ENCODE measurements around the gene ARHGEF26. TPM values are rescaled to one million over a fixed set of nuclear protein-coding genes. Genes with fewer than 3 reads are reported as not detected.
"Not testable (repeated sequence)": the region's sequence is repeated elsewhere in the genome, so short reads cannot be mapped to it uniquely, and the experiment has no call there.

Gene ARHGEF26
- polyA plus RNA-seq, 1 experiment, result 0.56 TPM

- Histone ChIP-seq H3K4me3 (ENCODE audit: low read depth, low read length) (no peak overlapping the region), H3K27ac (ENCODE audit: low read depth, low read length) (no peak overlapping the region), H3K9me3 (ENCODE audit: control insufficient read depth, insufficient read depth, low read length) (peaks cover 6% of the 10 kb centered on the region; the same call in 1 of the 2 replicates), H3K27me3 (ENCODE audit: control insufficient read depth, insufficient read depth, low read length) (no peaks in the 10 kb centered on the region)
- POLR2A ChIA-PET, result no interaction called here
- no peak for DNase-seq (ENCODE audit: low read depth, low spot score)
- TF ChIP-seq CTCF (IDR thresholded peaks at IDR 0.05; ENCODE audit: low read depth, low read length), result no peak
- CTCF ChIA-PET, result interaction anchor here (1.6 kb wide), 1 partner anchor 169 kb away, joined by 7 read pairs; no protein-coding TSS in a partner anchor
These were observed 36.1 kb upstream of the ARHGEF26 start for GRCh38 chr3:154085071-154085470.

- TF ChIP-seq CTCF (IDR thresholded peaks at IDR 0.05; ENCODE audit: low read depth, low read length), result no peak
- no peak for DNase-seq (ENCODE audit: low read depth, low spot score)
- ChIA-PET CTCF (interaction anchor here (1.6 kb wide), 1 partner anchor 168 kb away, joined by 7 read pairs; no protein-coding TSS in a partner anchor), POLR2A (no interaction called here)
- no peak overlapping the region for H3K27ac ChIP-seq (ENCODE audit: low read depth, low read length)
- H3K27me3 ChIP-seq (ENCODE audit: control insufficient read depth, insufficient read depth, low read length), result no peaks in the 10 kb centered on the region
- H3K9me3 ChIP-seq (ENCODE audit: control insufficient read depth, insufficient read depth, low read length), result peaks cover 6% of the 10 kb centered on the region; the same call in 1 of the 2 replicates
- no peak overlapping the region for H3K4me3 ChIP-seq (ENCODE audit: low read depth, low read length)
These were observed 35.4 kb upstream of the ARHGEF26 start for GRCh38 chr3:154085799-154086198.

GRCh38 chr3:154086286-154086685 is 34.9 kb upstream of the ARHGEF26 start:
- Histone ChIP-seq H3K27me3 (ENCODE audit: control insufficient read depth, insufficient read depth, low read length) (no peaks in the 10 kb centered on the region), H3K9me3 (ENCODE audit: control insufficient read depth, insufficient read depth, low read length) (peaks cover 6% of the 10 kb centered on the region; the same call in 1 of the 2 replicates), H3K4me3 (ENCODE audit: low read depth, low read length) (no peak overlapping the region), H3K27ac (ENCODE audit: low read depth, low read length) (no peak overlapping the region)
- ChIA-PET CTCF (interaction anchor here (0.7 kb wide), 1 partner anchor 19 kb away, joined by 3 read pairs; no protein-coding TSS in a partner anchor), POLR2A (no interaction called here)
- TF ChIP-seq CTCF (IDR thresholded peaks at IDR 0.05; ENCODE audit: low read depth, low read length), result no peak
- no peak for DNase-seq (ENCODE audit: low read depth, low spot score)

GRCh38 chr3:154087756-154088480 is 33.3 kb upstream of the ARHGEF26 start:
- H3K4me3 ChIP-seq (ENCODE audit: low read depth, low read length); POLR2A ChIA-PET; DNase-seq (ENCODE audit: low read depth, low spot score); H3K27me3 ChIP-seq (ENCODE audit: control insufficient read depth, insufficient read depth, low read length); H3K9me3 ChIP-seq (ENCODE audit: control insufficient read depth, insufficient read depth, low read length); H3K27ac ChIP-seq (ENCODE audit: low read depth, low read length): not testable (repeated sequence)
- CTCF ChIA-PET, result interaction anchor here (1.3 kb wide), 1 partner anchor 166 kb away, joined by 4 read pairs; no protein-coding TSS in a partner anchor

- Histone ChIP-seq H3K9me3 (ENCODE audit: control insufficient read depth, insufficient read depth, low read length) (peaks cover 6% of the 10 kb centered on the region; the same call in 1 of the 2 replicates), H3K27ac (ENCODE audit: low read depth, low read length) (no peak overlapping the region), H3K4me3 (ENCODE audit: low read depth, low read length) (no peak overlapping the region), H3K27me3 (ENCODE audit: control insufficient read depth, insufficient read depth, low read length) (no peaks in the 10 kb centered on the region)
- DNase-seq (ENCODE audit: low read depth, low spot score), result no peak
- ChIA-PET CTCF (interaction anchor here (2.0 to 2.6 kb wide), 2 partner anchors 163 to 164 kb away, joined by 11 to 13 read pairs; no protein-coding TSS in a partner anchor), POLR2A (no interaction called here)
- TF ChIP-seq CTCF (IDR thresholded peaks at IDR 0.05; ENCODE audit: low read depth, low read length), result no peak
These were observed 31.5 kb upstream of the ARHGEF26 start for GRCh38 chr3:154089421-154090420.

Measured in AG04450 (cell line).